Activated effector memory CD4-positive, alpha-beta T cell treated with Interleukin-2 at 50 U/mL for 16 hours (primary cell): ENCODE results near the gene ADAMTSL2.

Experiments
- DNase-seq: peaks from one replicate; pipeline ENCODE4 v3.0.0-alpha.2; 2020

The ADAMTSL2 gene

GRCh38 chr9:133609311-133610098 is 75.0 kb downstream of the ADAMTSL2 start, which contains the start of gene FAM163B:
TSS of gene FAM163B (minus strand) at chr9:133609389. CDS start at chr9:133580223, 29,166 bp downstream.
- DNase-seq, result peak; percentile 7

- DNase-seq, result no peak
Observed at GRCh38 chr9:133610845-133611244, 76.3 kb downstream of the ADAMTSL2 start.

- no peak for DNase-seq
Observed at GRCh38 chr9:133612051-133612450, 77.5 kb downstream of the ADAMTSL2 start.

GRCh38 chr9:133612816-133613215 is 78.3 kb downstream of the ADAMTSL2 start:
- DNase-seq, result no peak

- no peak for DNase-seq
Observed at GRCh38 chr9:133613432-133613831, 78.9 kb downstream of the ADAMTSL2 start.

- DNase-seq, result no peak
Observed at GRCh38 chr9:133614056-133614455, 79.6 kb downstream of the ADAMTSL2 start.

- no peak for DNase-seq
Observed at GRCh38 chr9:133614678-133615077, 80.2 kb downstream of the ADAMTSL2 start.

GRCh38 chr9:133615186-133615585 is 80.7 kb downstream of the ADAMTSL2 start:
- no peak for DNase-seq

GRCh38 chr9:133615606-133616188 is 81.2 kb downstream of the ADAMTSL2 start:
- DNase-seq, result no peak

- no peak for DNase-seq
Observed at GRCh38 chr9:133616643-133617405, 82.3 kb downstream of the ADAMTSL2 start.

- DNase-seq, result no peak
Observed at GRCh38 chr9:133618726-133619125, 84.2 kb downstream of the ADAMTSL2 start.

- peak; percentile 39 for DNase-seq
Observed at GRCh38 chr9:133619791-133620190, 85.3 kb downstream of the ADAMTSL2 start.

GRCh38 chr9:133621725-133622267 is 87.3 kb downstream of the ADAMTSL2 start:
- DNase-seq, result no peak

- DNase-seq, result no peak
Observed at GRCh38 chr9:133622555-133622954, 88.1 kb downstream of the ADAMTSL2 start.
